Activated T-cell treated with anti-CD3 and anti-CD28 coated beads, Interleukin-2, amount 50 U/mL, for 1 hour (primary cell): Measurements from ENCODE around the gene FAM78A.
A peak's percentile ranks its signal among the peaks of the same experiment; 100 is the strongest.

ENCODE experiments used
- DNase-seq: peaks from one replicate; pipeline ENCODE4 v3.0.0-alpha.2; 2020

Gene FAM78A, protein sequence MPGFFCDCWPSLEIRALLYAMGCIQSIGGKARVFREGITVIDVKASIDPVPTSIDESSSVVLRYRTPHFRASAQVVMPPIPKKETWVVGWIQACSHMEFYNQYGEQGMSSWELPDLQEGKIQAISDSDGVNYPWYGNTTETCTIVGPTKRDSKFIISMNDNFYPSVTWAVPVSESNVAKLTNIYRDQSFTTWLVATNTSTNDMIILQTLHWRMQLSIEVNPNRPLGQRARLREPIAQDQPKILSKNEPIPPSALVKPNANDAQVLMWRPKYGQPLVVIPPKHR

DNA sequence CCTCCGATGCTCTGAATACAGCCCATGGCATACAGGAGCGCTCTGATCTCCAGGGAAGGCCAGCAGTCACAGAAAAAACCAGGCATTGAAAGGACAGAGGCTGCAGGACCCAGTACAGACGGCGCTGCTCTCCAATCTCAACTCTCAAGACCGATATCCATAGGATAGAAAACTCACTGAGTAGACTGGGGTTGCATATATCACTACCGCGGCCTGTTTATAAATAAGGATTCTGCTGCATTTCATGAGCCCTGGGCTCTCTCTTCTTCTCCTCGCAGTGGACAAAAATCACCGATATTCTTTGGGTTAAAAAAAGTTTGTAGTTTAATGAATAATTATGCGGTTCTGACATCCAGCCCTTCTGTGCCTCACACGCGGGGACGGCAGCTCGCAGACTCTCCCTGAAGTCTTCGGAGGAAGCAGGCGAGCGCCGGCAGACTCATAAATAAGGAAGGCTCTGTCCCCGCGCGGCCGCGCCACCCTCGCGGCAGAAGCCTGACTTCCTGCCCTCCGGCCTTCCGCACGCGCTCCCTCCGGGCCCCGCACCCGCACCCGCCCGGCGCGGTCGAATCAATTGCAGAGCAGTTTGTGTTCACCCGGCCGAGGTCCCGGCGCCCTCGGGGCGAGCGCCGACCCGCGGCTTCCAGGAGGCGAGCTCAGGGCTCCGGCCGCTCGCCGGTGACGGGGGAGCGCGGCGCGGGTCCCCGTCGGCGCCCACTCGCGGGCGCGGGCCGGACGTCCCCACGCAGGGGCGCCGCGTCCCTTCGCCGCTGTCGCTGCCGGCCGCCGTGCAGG is at the start of gene FAM78A:
TSS of gene FAM78A (minus strand) at position 417 of the 795 bp plus-strand sequence. CDS start at position 86, 331 bp downstream.
- DNase-seq: peak; percentile 59

DNA sequence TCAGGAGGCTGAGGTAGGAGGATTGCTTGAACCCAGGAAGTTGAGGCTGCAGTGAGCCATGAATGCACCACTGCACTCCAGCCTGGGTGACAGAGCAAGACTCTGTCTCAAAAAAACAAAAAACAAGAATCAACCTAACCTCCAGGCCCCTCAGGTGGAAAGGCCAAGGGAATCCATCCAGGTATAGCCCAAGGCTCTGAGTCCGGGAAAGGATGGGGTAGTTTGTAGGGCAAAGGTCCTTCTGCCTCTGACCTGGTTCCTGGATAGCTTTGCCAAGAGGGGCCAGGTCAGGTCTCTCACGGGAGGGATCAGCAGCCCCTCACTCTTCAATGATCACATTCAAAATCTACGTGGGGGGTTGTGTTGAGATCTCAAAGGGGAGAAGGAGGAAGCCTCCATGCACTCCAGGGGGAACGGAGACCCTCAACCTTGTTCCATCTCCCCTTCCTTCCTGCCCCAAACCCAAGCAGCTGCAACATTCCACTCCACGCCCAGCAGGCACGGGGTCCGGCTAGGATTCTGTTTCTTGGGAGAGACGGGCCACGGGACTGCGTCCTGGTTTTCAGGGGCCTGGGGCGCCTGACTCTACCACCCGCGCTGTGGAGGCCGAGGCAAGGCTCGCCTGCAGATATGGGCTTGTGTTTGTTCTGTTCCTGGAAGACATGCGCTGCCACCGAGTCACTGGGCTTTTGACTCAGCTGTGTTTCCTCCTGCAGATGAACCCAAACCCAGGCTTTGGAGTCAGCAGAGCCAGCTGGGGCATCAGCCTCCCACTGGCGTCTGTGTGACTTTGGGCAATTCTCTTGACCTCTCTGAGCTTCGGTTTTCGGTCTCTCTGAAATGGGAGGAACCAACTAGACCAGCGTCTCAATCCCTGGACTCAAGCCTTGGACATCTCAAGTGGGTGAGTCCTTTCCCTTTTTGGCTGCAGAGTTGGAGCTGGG is 48.7 kb upstream of the FAM78A start:
- DNase-seq: no peak

DNA sequence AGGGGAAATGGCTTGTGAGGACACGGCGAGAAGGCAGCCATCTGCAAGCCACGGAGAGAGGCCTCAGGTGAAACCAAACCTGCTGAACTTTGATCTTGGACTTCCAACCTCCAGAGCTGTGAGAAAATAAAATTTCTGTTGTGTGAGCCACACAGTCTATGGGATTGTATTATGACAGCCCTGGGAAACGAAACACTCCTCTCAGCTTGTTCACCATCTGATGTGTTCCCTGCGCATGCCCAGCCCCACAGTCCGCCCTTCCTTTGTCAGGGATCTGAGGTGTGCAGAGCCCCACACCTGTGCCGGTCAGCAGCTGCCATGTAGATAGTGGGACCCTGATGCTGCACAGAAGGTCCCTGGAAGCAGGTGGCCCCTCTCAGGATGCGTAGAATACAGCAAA is 47.3 kb upstream of the FAM78A start:
- DNase-seq: no peak

DNA sequence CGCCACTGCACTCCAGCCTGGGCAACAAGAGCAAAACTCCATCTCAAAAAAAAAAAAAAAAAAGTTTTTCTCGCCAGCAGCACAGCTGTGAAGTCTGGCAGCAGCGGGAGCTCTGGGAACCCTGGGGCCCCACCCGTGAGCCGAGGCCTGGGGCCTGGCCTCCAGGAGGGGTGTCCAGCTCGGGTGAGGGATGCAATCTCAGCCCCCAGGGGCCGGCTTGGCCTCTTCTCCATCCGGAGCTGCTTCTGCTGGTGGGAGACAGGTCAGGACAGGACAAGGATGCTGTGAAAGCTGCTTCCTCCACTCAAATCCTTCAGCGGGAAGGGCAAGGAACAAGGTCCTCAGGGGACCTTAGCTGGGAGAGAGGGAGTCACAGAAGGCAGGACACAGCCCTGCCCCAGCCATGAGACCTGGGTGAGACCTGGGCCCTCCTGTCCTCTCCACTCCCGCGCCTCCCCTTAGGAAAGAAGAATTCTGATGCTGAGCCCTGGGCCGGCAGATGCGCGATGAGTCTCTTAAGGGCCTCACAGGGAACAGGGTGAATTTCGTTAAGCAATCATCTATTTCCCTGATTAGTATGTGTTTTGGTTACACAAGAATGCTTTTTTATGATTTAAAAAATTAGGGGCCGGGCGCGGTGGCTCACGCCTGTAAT is 43.8 kb upstream of the FAM78A start:
- DNase-seq: no peak

DNA sequence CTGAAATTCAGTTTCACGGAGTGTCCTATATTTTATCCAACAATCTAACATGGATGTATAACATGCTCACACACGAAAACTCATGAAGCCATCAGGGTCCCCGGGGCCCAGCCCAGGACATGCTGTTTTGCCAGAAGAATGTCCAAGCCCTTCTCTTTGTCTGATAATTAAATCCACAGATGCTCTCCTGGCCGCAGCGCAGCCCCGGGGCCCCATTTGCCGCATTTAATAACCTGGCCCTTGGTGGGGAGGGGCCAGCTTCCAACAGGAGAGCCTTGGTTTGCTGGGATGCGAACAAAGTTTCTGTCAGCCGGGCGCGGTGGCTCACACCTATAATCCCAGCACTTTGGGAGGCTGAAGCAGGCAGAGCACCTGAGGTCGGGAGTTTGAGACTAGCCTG is 43.2 kb upstream of the FAM78A start:
- DNase-seq: no peak

DNA sequence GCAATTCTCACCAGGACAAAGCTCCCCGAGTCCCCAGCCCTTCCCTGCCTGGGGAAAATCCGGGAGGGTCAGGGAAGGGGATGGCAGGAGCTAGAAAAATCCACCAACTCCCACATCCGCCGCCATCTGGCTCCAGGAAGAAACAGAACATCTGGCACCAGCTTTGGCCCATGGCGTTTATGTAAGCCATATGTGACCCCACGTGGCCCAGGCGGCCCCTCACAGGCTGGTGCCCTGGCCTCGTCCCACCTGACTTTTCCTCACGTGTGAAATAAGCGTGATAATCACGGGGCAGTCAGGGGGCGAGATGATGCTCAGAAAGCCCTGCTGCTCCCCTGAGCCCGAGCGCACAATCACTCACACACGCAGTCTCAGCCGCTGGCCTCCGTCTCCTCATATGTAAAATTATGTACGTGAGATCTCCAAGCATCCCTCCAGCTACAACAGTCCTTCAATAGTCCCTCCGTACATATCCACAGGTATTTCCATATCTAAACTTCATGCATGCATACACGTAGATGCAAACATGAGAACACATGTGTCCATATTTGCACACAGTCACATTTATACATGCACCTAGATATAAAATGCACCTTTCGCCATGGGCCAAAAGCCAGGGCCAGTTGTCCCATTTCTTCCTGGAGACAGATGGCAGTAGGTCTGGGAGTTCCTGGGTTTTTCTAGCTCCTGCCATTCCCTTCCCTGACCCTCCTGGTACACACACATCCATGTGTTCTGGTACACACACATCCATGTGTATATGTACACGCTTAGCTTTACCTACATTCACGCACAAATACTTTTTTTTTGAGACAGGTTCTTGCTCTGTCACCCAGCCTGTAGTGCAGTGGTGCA is 42.1 kb upstream of the FAM78A start:
- DNase-seq: no peak

DNA sequence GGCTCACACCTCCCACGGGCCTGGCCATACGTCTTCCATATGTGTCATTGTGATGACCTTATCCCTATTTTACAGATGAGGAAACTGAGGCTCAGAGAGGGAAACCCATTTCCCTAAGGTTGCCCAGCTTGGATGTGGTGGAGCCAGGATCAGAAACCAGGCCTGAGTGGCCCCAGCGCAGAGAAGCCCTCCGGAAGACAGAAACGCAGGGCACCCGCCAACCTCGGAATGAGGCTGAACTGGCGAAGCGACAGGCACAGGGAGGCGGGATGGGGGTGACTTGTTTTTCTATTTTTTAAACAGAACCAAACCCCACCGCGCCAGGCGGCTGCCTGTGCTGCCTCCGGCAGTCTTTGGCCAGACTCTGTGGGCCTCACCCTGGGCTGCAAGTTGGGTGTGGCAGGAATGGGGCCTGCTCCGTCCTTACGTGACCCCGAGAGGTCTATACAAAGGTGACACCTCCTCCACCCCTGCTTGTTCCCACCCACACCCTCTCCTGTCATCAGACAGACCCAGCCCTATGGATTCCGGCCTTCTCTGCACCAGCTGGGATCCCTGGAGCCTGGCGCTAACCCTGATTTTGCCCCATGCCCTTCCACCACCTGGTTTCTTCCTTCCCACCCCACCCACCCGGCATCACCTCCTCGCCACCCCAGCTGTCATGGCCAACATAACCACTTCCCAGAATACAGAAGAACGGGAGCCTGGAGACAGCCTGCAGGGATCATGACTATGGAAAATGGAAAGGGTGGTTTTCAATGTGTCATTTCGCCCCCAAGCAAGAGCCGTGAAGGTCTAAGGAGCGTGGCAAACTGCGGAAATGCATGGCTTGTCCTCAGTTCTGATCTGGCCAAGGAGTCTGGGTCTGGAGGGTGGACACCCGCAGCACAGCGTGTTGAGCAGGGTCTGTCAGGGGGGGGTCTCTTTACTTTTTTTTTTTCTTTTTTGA is 36.8 kb upstream of the FAM78A start:
- DNase-seq: no peak

DNA sequence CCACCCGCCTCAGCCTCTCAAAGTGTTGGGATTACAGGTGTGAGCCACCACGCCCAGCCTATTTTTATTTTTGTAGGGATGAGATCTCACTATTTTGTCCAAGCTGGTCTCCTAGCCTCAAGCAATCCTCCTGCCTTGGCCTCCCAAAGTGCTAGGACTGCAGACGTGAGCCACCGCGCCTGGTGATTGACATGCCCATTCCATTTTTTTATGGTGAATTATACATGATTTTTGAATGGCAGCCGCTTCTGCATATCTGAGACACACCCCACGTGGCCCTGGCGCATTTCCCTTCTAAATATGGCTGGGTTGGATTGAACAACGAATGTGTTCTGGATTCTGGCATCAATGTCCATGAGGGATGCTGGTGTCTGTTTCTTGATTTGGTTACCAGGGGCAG is 35.9 kb upstream of the FAM78A start:
- no peak for DNase-seq

DNA sequence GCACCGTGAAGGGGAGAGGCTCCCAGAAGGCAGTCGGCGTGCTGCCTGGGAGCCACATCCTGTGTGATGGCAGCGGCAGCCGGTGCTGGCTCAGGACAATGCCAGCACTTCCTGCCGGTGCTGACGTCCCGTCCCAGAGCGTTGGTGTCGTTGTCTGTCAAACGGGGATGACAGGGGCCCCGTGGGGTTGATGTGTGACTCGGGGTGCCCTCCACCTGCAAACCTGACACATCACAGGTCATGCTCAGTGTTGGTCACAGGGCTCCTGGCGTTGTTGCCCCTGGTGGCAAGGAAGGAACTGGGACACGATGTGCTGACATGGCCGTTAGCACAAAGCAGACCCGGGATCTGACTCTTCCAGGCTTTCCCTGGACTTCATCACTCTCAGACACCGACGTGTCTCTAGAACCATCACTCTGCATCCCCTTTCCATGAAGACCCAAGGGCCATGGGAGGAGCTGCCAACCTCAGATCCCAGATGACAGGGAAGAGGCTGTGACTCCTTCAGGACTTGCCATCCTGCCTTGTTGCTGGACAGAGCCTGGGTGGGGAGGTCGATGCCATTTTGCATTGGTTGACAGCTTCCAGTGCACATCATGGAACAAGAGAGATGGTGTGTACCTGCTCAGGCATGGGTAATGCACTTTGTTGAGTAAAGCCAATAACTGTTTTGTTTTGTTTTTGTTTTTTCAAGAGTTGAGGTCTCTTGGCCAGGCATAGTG is 34.7 kb upstream of the FAM78A start:
- peak; percentile 66 for DNase-seq

DNA sequence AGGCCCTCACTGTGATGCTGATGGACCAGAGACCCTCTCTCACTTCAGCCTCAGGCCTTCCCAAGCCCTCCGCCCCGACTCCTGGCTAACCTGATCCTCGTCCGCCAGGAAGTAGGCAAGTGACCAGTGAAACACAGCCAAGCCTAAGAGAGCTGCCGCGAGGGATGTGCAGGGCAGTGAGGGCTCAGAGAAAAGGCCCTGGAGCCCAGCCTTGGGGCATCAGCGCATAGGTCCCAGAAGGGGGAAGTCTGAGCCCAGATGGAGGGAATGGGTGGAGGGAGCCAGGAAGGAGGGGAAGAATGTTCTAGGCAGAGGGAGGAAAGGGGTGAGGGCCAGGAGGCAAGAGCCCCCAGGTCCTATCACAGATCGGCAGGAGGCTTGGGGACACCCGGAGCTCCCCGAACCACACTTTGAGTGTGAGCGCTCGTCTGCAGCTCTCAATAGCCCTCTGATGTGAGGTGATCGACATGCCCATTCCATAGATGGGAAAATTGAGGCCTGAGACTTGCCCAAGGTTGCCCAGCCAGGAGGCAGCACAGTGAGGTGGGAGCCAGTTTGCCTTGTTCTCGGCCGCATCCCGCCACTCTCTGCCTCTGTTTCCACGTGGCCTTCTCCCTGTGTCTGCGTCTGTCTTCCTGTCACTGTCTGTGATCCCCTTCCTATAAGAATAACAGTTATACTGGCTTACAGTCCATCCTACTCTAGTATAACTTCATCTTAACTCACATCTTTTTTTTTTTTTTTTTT is 33.4 kb upstream of the FAM78A start:
- DNase-seq: no peak

DNA sequence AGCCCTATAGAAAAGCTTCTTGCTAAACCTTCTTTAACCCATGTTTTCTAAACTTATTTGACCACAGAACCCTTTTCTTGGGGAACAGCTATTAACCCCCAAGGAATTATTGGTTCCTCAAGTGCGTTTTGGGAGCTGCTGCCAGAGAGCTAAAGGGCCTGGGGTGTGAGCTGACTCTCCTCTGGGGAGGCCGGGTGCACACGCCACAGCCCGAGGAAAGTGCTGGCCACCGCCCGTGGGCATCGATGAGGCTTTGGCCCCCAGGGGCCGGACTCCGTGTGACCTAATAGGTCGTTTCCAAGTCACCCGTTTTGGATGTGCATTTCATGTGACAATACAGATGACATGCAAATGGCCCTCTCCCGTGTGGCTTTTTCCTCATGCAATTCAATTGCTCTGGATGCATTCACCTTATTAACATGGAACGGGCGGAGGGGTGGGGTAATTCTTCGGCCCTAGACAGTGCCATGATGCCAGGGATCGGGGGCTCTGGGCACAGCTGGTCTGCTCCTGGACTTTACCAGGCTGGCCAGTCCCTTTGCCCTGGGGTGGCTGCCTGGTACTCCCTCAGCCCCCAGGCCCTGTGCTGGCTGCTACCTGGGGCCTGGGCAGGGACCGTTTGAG is 32.7 kb upstream of the FAM78A start:
- DNase-seq: no peak

DNA sequence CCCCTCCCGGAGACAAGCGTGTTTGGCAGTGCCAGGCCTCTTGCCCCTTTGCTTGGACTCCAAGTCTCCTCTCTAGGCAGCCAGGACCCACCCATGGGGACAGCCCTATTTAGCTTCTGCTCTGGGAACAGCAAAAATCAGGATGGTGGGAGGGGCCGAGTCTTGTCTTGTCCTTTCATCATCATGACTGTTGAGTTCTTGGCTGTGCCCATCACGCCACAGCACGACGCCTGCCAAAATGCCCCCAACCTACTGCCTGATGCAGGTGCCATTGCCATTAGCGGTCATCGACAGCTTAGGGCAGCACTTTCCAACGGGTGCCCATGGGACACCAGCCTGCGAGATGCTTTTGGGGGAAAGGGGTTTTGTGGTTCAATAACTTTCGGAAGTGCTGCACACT is 32.1 kb upstream of the FAM78A start:
- no peak for DNase-seq

DNA sequence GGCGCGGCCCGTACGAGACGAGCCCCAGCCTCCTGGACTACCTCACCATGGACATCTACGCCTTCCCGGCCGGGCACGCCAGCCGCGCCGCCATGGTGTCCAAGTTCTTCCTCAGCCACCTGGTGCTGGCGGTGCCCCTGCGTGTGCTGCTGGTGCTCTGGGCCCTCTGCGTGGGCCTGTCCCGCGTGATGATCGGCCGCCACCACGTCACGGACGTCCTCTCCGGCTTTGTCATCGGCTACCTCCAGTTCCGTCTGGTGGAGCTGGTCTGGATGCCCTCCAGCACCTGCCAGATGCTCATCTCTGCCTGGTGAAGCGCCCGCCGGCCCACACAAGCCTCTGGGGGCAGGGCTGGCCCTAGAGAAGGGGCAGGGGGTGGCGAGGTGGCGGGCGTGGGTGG is 31.7 kb upstream of the FAM78A start:
- no peak for DNase-seq

DNA sequence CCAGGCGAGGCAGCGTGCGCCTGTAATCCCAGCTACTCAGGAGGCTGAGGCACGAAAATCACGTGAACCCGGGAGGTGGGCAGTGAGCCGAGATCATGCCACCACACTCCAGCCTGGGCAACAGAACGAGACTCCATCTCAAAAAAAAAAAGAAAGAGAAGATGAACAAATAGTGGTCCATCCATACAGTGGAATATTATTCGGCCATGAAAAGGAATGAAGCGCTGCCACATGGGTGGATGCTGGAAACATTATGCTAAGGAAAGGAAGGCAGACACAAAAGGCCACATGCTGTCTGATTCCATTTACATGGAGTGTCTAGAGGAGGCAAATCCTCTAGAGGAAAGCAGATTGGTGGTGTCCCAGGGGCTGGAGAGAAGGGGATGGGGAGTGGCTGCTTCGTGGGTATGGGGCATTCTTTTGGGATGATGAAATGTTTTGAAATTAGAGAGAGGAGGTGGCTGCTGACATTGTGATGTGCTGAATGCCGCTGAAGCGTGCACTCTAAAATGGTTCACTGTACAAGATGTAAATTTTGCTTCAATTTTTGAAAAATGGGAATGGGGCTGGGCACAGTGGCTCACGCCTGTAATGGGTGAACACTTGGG is 30.2 kb upstream of the FAM78A start:
- no peak for DNase-seq

DNA sequence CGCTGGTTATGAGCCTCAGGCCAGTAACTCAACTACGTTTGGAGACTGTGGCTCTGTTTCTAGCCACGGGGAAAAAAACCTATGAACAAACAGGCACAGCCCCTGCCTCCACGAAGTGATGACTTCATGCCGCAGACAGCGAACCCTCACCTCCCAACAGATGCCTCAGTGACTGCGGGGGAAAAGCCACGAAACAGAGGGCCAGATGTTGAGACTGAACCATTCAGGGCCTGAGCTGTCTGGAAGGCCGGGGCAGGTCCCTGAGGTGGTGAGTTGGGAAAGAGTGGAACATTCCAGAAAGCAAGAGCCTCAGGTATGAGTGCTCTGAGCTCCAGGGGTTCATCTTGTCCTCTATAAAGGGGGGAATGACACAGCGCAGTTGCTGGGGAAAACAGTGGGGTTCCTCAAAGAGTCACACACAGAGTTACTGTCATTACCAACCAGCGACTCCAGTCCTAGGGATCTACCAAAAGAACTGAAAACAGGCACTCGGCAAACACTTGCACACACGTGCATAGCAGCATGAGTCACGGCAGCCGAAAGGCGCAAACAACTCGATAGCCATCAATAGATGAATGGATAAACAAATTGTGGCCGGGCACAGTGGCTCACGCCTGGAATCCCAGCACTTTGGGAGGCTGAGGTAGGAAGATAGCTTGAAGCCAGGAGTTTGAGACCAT is 28.5 kb upstream of the FAM78A start:
- no peak for DNase-seq

DNA sequence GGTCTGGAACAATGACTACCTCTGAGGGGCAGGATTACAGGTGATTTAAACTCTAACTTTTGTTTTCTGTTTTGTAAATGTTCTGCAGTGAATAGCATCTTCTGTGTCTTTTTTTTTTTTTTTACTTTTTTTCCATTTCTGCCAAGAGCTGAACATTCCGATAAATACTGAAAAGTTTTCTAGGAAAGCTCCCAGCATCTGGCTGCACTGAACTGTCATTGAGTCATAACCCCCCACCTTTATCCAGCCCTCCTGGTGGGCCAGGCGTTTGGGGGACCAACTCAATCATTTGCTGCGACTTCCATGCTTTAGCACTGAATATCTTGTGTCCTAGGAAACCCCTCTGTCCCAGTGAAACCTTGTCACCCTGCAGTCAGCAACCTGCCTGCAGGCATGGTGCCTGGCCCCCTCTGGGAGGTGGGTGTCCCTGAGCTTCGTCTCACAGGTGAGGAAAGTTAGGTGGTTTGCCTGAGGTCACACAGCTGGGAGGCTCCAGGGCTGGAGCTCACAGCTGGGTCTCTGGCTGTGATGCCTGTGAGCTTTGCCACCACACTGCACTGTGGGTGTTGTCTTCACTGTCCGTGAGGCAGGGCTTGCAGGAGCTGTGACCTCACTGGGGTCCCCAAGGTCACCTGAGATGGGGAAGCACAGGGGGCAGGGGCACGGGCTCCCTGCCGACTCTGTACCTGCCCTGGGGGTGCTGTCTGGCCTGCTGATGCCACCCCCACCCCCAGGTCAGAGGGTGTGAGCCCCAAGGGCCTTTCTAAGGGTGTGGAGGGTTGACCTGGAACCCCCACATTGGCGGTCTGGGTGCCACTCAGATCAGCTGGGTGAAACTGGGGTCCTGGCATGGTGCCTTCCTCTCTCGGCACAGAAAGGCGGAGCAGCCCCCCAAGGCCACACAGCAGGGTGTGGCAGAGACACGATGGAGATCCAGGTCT is 27.3 kb upstream of the FAM78A start:
- DNase-seq: no peak
